IMR-90 (cell line): ENCODE results near the gene AK6. TPM values are rescaled to one million over a fixed set of nuclear protein-coding genes. Genes with fewer than 3 reads are reported as not detected.

Experiments
- polyA plus RNA-seq, 3 experiments: library from polyadenylated mRNA; depleted of rRNA; stranded (reverse); fragments of >200 nt; gene quantifications; 2 replicates each; pipeline ENCODE4 v1.2.3, GENCODE V29; 2012; ENCODE audit warnings: low replicate concordance in 1 of 3
- total RNA-seq: library from RNA; depleted of rRNA; stranded (reverse); fragments of >200 nt; gene quantifications from 2 replicates; pipeline ENCODE4 v1.2.3, GENCODE V29; 2012; rRNA removed

AK6 gene
- total and polyA plus RNA-seq, 2 of the 4 experiments (the other 2 are of a cell fraction), result 14.7 to 34.4 TPM

Other genes with a start within 250 kb of the AK6 start
- 160 and 203 TPM in 2 replicates for gene CCNB1, start 202.4 kb downstream of the AK6 start, total RNA-seq
- 77.0 and 83.3 TPM in 2 replicates for gene CCNB1, start 202.4 kb downstream of the AK6 start, polyA plus RNA-seq (2012; rRNA removed)
- 3.8 and 10.8 TPM in 2 replicates for gene CENPH, start 179.9 kb downstream of the AK6 start, total RNA-seq
- gene CENPH, start 179.9 kb downstream of the AK6 start, polyA plus RNA-seq (2012; rRNA removed), result 6.6 and 7.8 TPM in 2 replicates
- 65.6 and 114 TPM in 2 replicates for gene CDK7, start 134.6 kb downstream of the AK6 start, total RNA-seq
- gene CDK7, start 134.6 kb downstream of the AK6 start, polyA plus RNA-seq (2012; rRNA removed), result 46.3 and 59.8 TPM in 2 replicates
- 0.90 and 1.9 TPM in 2 replicates for gene CCDC125, start 36.7 kb downstream of the AK6 start, total RNA-seq
- gene CCDC125, start 36.7 kb downstream of the AK6 start, polyA plus RNA-seq (2012; rRNA removed), result 0.96 and 1.2 TPM in 2 replicates
- 104 and 127 TPM in 2 replicates for gene TAF9, start within 50 bp of the AK6 start, total RNA-seq
- gene TAF9, start within 50 bp of the AK6 start, polyA plus RNA-seq (2012; rRNA removed), result 98.4 and 107 TPM in 2 replicates
- gene RAD17, start 298 bp upstream of the AK6 start, total RNA-seq, result 10.9 and 13.3 TPM in 2 replicates
- 9.9 and 11.4 TPM in 2 replicates for gene RAD17, start 298 bp upstream of the AK6 start, polyA plus RNA-seq (2012; rRNA removed)
- gene MARVELD2, start 45.6 kb upstream of the AK6 start, total RNA-seq, result 0.54 and 0.83 TPM in 2 replicates
- 0.29 and 0.51 TPM in 2 replicates for gene MARVELD2, start 45.6 kb upstream of the AK6 start, polyA plus RNA-seq (2012; rRNA removed)
- gene OCLN, start 123.3 kb upstream of the AK6 start, total RNA-seq, result 0.72 and 0.83 TPM in 2 replicates
- 0.82 and 0.99 TPM in 2 replicates for gene OCLN, start 123.3 kb upstream of the AK6 start, polyA plus RNA-seq (2012; rRNA removed)
- gene GTF2H2C, start 190.7 kb upstream of the AK6 start, total RNA-seq, result 32.8 and 35.8 TPM in 2 replicates
- 14.7 and 16.9 TPM in 2 replicates for gene GTF2H2C, start 190.7 kb upstream of the AK6 start, polyA plus RNA-seq (2012; rRNA removed)